Erythroblast (primary cell): ENCODE data around the gene CCDC40.

Experiments used
- GATA1 ChIP-seq: IDR thresholded peaks from 2 replicates; pipeline ENCODE4 v1.6.1; 2011; ENCODE audit warnings: low read depth, mild to moderate bottlenecking, control low read depth, low read length, moderate library complexity
- POLR2A ChIP-seq: IDR thresholded peaks from 2 replicates; pipeline ENCODE4 v1.6.1; 2011; ENCODE audit warnings: mild to moderate bottlenecking, low read length

GRCh38 chr17:80091376-80091775 lies 54.9 kb downstream of the CCDC40 start:
- TF ChIP-seq POLR2A (no peak), GATA1 (no peak)
